B cell (primary cell): ENCODE results near the gene IKBKE. TPM values are rescaled to one million over a fixed set of nuclear protein-coding genes. Genes with fewer than 3 reads are reported as not detected.

ENCODE experiments used
- ATAC-seq: fragments of 200-7000 bp; cut with Tn5 transposase; one replicate; pipeline ENCODE4 v1.10.0; 2021; ENCODE audit warnings: low read depth, mild to moderate bottlenecking, moderate number of reproducible peaks, moderate library complexity
- CTCF ChIA-PET: fragments of 350-600 bp; sonication (Branson Sonifier 250); formaldehyde crosslinking; loops from one replicate; lab custom pipeline; 2021; ENCODE audit warnings: antibody characterized with exemption, inconsistent platforms; lab: Charles Lee
- POLR2A ChIA-PET: fragments of 350-600 bp; sonication (Branson Sonifier 250); formaldehyde crosslinking; loops from one replicate; lab custom pipeline; 2021; ENCODE audit warnings: antibody characterized with exemption; lab: Charles Lee
- DNase-seq: peaks from one replicate; pipeline ENCODE4 v3.0.0; 2013
- H2AFZ ChIP-seq: 2 replicates; pipeline ENCODE4 v1.6.1; 2012; ENCODE audit warnings: mild to moderate bottlenecking, low read depth, low read length; ENCODE audit not compliant: insufficient read depth, poor library complexity, severe bottlenecking
- H3K27ac ChIP-seq, 2 donors: 1 replicate in 1 of 2; 2 replicates in 1 of 2; pipeline ENCODE4 v1.5.1; 2012 to 2013; ENCODE audit warnings: low read length in 2 of 2, mild to moderate bottlenecking in 2 of 2, moderate library complexity in 1 of 2
- H3K27me3 ChIP-seq, 4 experiments: fragments of 200-600 bp in 1 of 4; sonication (generic) in 1 of 4; replicated peaks in 1 of 4; 1 replicate in 2 of 4; 2 replicates in 2 of 4; pipeline versions ENCODE4 v1.6.1 to v1.7.0; 2013 to 2016; ENCODE audit warnings: low read length in 3 of 4, mild to moderate bottlenecking in 2 of 4, mixed read lengths in 1 of 4, moderate library complexity in 1 of 4; ENCODE audit not compliant: insufficient read depth in 4 of 4, control insufficient read depth in 3 of 4; ENCODE audit errors: control extremely low read depth in 1 of 4
- H3K36me3 ChIP-seq, 2 experiments: replicated peaks in 1 of 2; 1 replicate in 1 of 2; 2 replicates in 1 of 2; pipeline versions ENCODE4 v1.6.1 to v1.7.1; 2013; ENCODE audit warnings: low read length in 1 of 2; ENCODE audit not compliant: insufficient read depth in 2 of 2, control insufficient read depth in 1 of 2; ENCODE audit errors: control extremely low read depth in 1 of 2, extremely low read depth in 1 of 2
- H3K4me1 ChIP-seq, 2 donors: fragments of 200-600 bp in 1 of 2; sonication (generic) in 1 of 2; 1 replicate in 1 of 2; 2 replicates in 1 of 2; pipeline versions ENCODE4 v1.5.1 to v1.6.1; 2013 to 2017; ENCODE audit warnings: low read length in 2 of 2; ENCODE audit not compliant: control insufficient read depth in 2 of 2, insufficient read depth in 2 of 2
- H3K4me2 ChIP-seq: replicated peaks from 2 replicates; pipeline ENCODE3; 2012; ENCODE audit warnings: mild to moderate bottlenecking, low read depth, low read length; ENCODE audit not compliant: poor library complexity, severe bottlenecking
- H3K4me3 ChIP-seq, 5 experiments: fragments of 200-600 bp in 1 of 5; sonication (generic) in 1 of 5; 1 replicate in 3 of 5; 2 replicates in 2 of 5; pipeline versions ENCODE4 v1.5.1 to v1.7.0; 2011 to 2016; ENCODE audit warnings: low read length in 4 of 5, mild to moderate bottlenecking in 4 of 5, low read depth in 2 of 5, control low read depth in 1 of 5, moderate library complexity in 1 of 5; ENCODE audit not compliant: insufficient read depth in 1 of 5; ENCODE audit errors: control extremely low read depth in 1 of 5, extremely low read depth in 1 of 5
- H3K79me2 ChIP-seq: fragments of 200-600 bp; sonication (generic); one replicate; pipeline ENCODE4 v1.6.0; 2016; ENCODE audit warnings: low read length; ENCODE audit not compliant: control insufficient read depth, insufficient read depth
- H3K9ac ChIP-seq: fragments of 200-600 bp; sonication (generic); 2 replicates; pipeline ENCODE4 v1.6.1; 2017; ENCODE audit warnings: mild to moderate bottlenecking, low read length, moderate library complexity
- H3K9me3 ChIP-seq, 3 donors: one replicate each; pipeline versions ENCODE4 v1.6.1 to v1.7.1; 2013; ENCODE audit warnings: low read length in 2 of 3; ENCODE audit not compliant: control insufficient read depth in 2 of 3, insufficient read depth in 1 of 3; ENCODE audit errors: control extremely low read depth in 1 of 3
- H4K20me1 ChIP-seq: 2 replicates; pipeline ENCODE4 v1.6.0; 2012; ENCODE audit warnings: mild to moderate bottlenecking, low read length; ENCODE audit not compliant: insufficient read depth, control insufficient read depth, poor library complexity, severe bottlenecking
- H3K27ac Mint-ChIP-seq: one replicate; pipeline ENCODE4 v1.8.0; 2021; ENCODE audit warnings: mixed read lengths
- H3K27me3 Mint-ChIP-seq: one replicate; pipeline ENCODE4 v1.8.0; 2021; ENCODE audit warnings: mixed read lengths
- H3K4me1 Mint-ChIP-seq: one replicate; pipeline ENCODE4 v1.8.0; 2021; ENCODE audit warnings: mixed read lengths
- H3K4me3 Mint-ChIP-seq: one replicate; pipeline ENCODE4 v1.8.0; 2021; ENCODE audit warnings: mixed read lengths
- H3K9me3 Mint-ChIP-seq: one replicate; pipeline ENCODE4 v1.8.0; 2022; ENCODE audit warnings: mixed read lengths; ENCODE audit not compliant: insufficient read depth
- CTCF ChIP-seq: fragments of 200-600 bp; IDR thresholded peaks from one replicate; pipeline ENCODE4 v1.8.0; 2022; ENCODE audit warnings: antibody characterized with exemption, mild to moderate bottlenecking
- EZH2 ChIP-seq: IDR thresholded peaks from 2 replicates; pipeline ENCODE4 v1.6.1; 2012; ENCODE audit warnings: borderline replicate concordance, low read depth, mild to moderate bottlenecking, moderate library complexity, low read length; ENCODE audit not compliant: insufficient read depth, poor library complexity, severe bottlenecking
- WGBS: methylation state at CpG from one replicate; pipeline ENCODE4 v1.1.5; 2013; ENCODE audit warnings: missing lambda C conversion rate; ENCODE audit not compliant: insufficient coverage; 5-methylcytosine and 5-hydroxymethylcytosine counted together
- intact Hi-C: fragments of 100-400 bp; cut with micrococcal nuclease; formaldehyde crosslinking; loops from one replicate; pipeline ENCODE4 v1.10.0; 2022
- polyA plus RNA-seq: library from polyadenylated mRNA; depleted of rRNA; stranded (reverse); fragments of >200 nt; gene quantifications from 2 replicates; pipeline ENCODE4 v1.2.3, GENCODE V29; 2012
- total RNA-seq, 2 donors: library from RNA; stranded (reverse); fragments of 120-200 nt in 1 of 2; gene quantifications; 1 replicate in 1 of 2; 2 replicates in 1 of 2; pipeline versions ENCODE4 v1.2.3 to v1.2.4, GENCODE V29; 2013 to 2022

IKBKE gene
- total and polyA plus RNA-seq, 2 donors (not counting 1 experiment from before 2014, with no cell fraction given), result 40.8 to 55.4 TPM

GRCh38 chr1:206508130-206508889, 38.0 kb downstream of the IKBKE start:
- intact Hi-C loops, result loop anchor here (5.0 kb wide), 1 partner anchor 36 kb away; the partner anchor contains the start of gene IKBKE
- Histone ChIP-seq H2AFZ (peak overlapping the region; percentile 76), H3K9me3 (peaks cover 0 to 3% (median 0%) of the 10 kb centered on the region in 3 donors), H3K27me3 (peaks cover 0 to 51% (median 19%) of the 10 kb centered on the region in 4 experiments), H3K4me1 (peaks cover 19 to 21% of the 10 kb centered on the region in 2 donors), H3K79me2 (no peaks in the 10 kb centered on the region), H3K4me2 (peak overlapping the region; percentile 97), H4K20me1 (no peaks in the 10 kb centered on the region), H3K27ac (no peak overlapping the region), H3K36me3 (no peaks in the 10 kb centered on the region), H3K4me3 (peak overlapping the region in 4 of 5 experiments; percentile 29 to 75 (median 69)), H3K9ac (peak overlapping the region; percentile 71)
- H3K4me1 Mint-ChIP-seq, result peaks cover 28% of the 10 kb centered on the region
- no peaks in the 10 kb centered on the region for H3K9me3 Mint-ChIP-seq
- WGBS, result 54% methylated on average over 8 of the region's 15 CpGs
- DNase-seq (peak; percentile 38), ATAC-seq (no peak)
- TF ChIP-seq CTCF (no peak), EZH2 (no peak)
- H3K27me3 Mint-ChIP-seq, result peaks cover 32% of the 10 kb centered on the region
- CTCF ChIA-PET, result interaction anchor here (1.4 kb wide), 1 partner anchor 47 kb away, joined by 3 read pairs; no protein-coding TSS in a partner anchor
- POLR2A ChIA-PET, result no interaction called here
- peak overlapping the region; percentile 80 for H3K4me3 Mint-ChIP-seq
- peak overlapping the region; percentile 10 for H3K27ac Mint-ChIP-seq

DNA sequence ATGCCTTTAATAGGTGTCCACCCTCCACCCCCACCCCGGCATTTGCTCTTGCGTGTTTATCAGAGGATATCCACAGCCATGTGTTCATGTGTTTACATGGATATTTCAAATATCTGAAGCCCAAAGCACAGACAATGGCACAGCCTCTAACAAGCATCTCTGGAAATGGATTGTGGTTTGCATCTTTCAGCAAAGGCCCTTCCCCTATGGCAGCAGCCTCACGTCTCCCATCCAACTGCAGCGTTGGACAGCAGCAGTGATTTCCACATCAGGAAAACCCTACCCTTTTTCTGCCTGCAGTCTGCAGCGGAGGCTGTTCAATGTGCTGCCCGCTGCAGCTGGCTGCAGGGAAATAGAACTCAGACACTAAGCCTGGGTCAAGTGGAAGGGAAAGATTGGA, 38.7 kb downstream of the IKBKE start:
- Histone ChIP-seq H3K79me2 (no peaks in the 10 kb centered on the region), H4K20me1 (no peaks in the 10 kb centered on the region), H3K4me2 (no peak overlapping the region), H3K27me3 (peaks cover 0 to 53% (median 19%) of the 10 kb centered on the region in 4 experiments), H2AFZ (no peak overlapping the region), H3K9ac (no peak overlapping the region), H3K9me3 (peaks cover 0 to 3% (median 0%) of the 10 kb centered on the region in 3 donors), H3K36me3 (no peaks in the 10 kb centered on the region), H3K4me1 (peaks cover 19 to 21% of the 10 kb centered on the region in 2 donors), H3K4me3 (no peak overlapping the region), H3K27ac (no peak overlapping the region)
- peak overlapping the region; percentile 80 for H3K4me3 Mint-ChIP-seq
- peaks cover 27% of the 10 kb centered on the region for H3K4me1 Mint-ChIP-seq
- DNase-seq (no peak), ATAC-seq (no peak)
- CTCF ChIA-PET, result no interaction called here
- 86% methylated on average over 2 of the region's 6 CpGs for WGBS
- H3K9me3 Mint-ChIP-seq, result no peaks in the 10 kb centered on the region
- H3K27ac Mint-ChIP-seq, result no peak overlapping the region
- intact Hi-C loops, result loop anchor here (5.0 kb wide), 1 partner anchor 37 kb away; the partner anchor contains the start of gene IKBKE
- no peak for TF ChIP-seq EZH2
- no peak for TF ChIP-seq CTCF
- peaks cover 32% of the 10 kb centered on the region for H3K27me3 Mint-ChIP-seq
- POLR2A ChIA-PET, result no interaction called here
